ENCODE data around the gene PPY.

- TF ChIP-seq CTCF (IDR thresholded peaks at IDR 0.05) = no peak
- no peak for TF ChIP-seq POLR2A (IDR thresholded peaks at IDR 0.05)
These were observed 44.1 kb upstream of the PPY start for GRCh38 chr17:43986225-43986981.
